CD14-positive monocyte (primary cell): ENCODE results near the gene EXOSC10. TPM values are rescaled to one million over a fixed set of nuclear protein-coding genes. Genes with fewer than 3 reads are reported as not detected.

ENCODE experiments used
- DNase-seq, 3 donors: peaks; one replicate each; pipeline ENCODE4 v3.0.0-alpha.2; 2011 to 2022
- H2AFZ ChIP-seq: 2 replicates; pipeline ENCODE4 v1.6.0; 2012; ENCODE audit warnings: mild to moderate bottlenecking, low read depth, low read length, inconsistent platforms; ENCODE audit not compliant: insufficient read depth, poor library complexity, severe bottlenecking
- H3K27ac ChIP-seq, 2 donors: 1 replicate in 1 of 2; 2 replicates in 1 of 2; pipeline ENCODE4 v1.5.1; 2012 to 2013; ENCODE audit warnings: low read length in 2 of 2, control low read depth in 1 of 2, inconsistent platforms in 1 of 2, low read depth in 1 of 2, mild to moderate bottlenecking in 1 of 2
- H3K27me3 ChIP-seq, 2 donors: one replicate each; pipeline versions ENCODE4 v1.6.0 to v1.6.1; 2011 to 2013; ENCODE audit warnings: low read length in 2 of 2; ENCODE audit not compliant: control insufficient read depth in 2 of 2, insufficient read depth in 2 of 2
- H3K36me3 ChIP-seq, 2 donors: replicated peaks in 1 of 2; 1 replicate in 1 of 2; 2 replicates in 1 of 2; pipeline versions ENCODE4 v1.5.1 to v1.6.1; 2012 to 2013; ENCODE audit warnings: low read length in 2 of 2, control low read depth in 1 of 2, inconsistent platforms in 1 of 2, mild to moderate bottlenecking in 1 of 2; ENCODE audit not compliant: insufficient read depth in 2 of 2, control insufficient read depth in 1 of 2
- H3K4me1 ChIP-seq, 2 donors: 1 replicate in 1 of 2; 2 replicates in 1 of 2; pipeline versions ENCODE4 v1.5.1 to v1.6.1; 2012 to 2013; ENCODE audit warnings: low read length in 2 of 2, control low read depth in 1 of 2, inconsistent platforms in 1 of 2, mild to moderate bottlenecking in 1 of 2, moderate library complexity in 1 of 2; ENCODE audit not compliant: insufficient read depth in 2 of 2, control insufficient read depth in 1 of 2
- H3K4me2 ChIP-seq: replicated peaks from 2 replicates; pipeline ENCODE3; 2012; ENCODE audit warnings: low read length, moderate library complexity, mild to moderate bottlenecking; ENCODE audit not compliant: poor library complexity, severe bottlenecking; ENCODE audit errors: extremely low read depth
- H3K4me3 ChIP-seq, 3 experiments: fragments of 200-600 bp in 1 of 3; sonication (generic) in 1 of 3; replicated peaks in 1 of 3; 1 replicate in 2 of 3; 2 replicates in 1 of 3; pipeline ENCODE4 v1.5.1; 2011 to 2013; ENCODE audit warnings: low read length in 3 of 3, mild to moderate bottlenecking in 3 of 3, control low read depth in 2 of 3, low read depth in 2 of 3, inconsistent platforms in 1 of 3, moderate library complexity in 1 of 3
- H3K79me2 ChIP-seq: 2 replicates; pipeline ENCODE4 v1.6.0; 2012; ENCODE audit warnings: mild to moderate bottlenecking, control low read depth, inconsistent platforms, low read length, moderate library complexity; ENCODE audit not compliant: insufficient read depth
- H3K9ac ChIP-seq: 2 replicates; pipeline ENCODE4 v1.6.0; 2017; ENCODE audit warnings: low read length, mild to moderate bottlenecking; ENCODE audit not compliant: insufficient read depth, poor library complexity, severe bottlenecking
- H3K9me3 ChIP-seq, 2 donors: replicated peaks in 1 of 2; 1 replicate in 1 of 2; 2 replicates in 1 of 2; pipeline versions ENCODE4 v1.5.1 to v1.6.1; 2012 to 2013; ENCODE audit warnings: low read length in 2 of 2, control low read depth in 1 of 2; ENCODE audit not compliant: control insufficient read depth in 1 of 2, insufficient read depth in 1 of 2
- H4K20me1 ChIP-seq: 2 replicates; pipeline ENCODE4 v1.6.0; 2012; ENCODE audit warnings: mild to moderate bottlenecking, low read length, control low read depth, moderate library complexity; ENCODE audit not compliant: insufficient read depth
- H3K27ac Mint-ChIP-seq, 7 donors: one replicate each; pipeline ENCODE4 v1.8.0; 2020; ENCODE audit warnings: mild to moderate bottlenecking in 7 of 7, mixed read lengths in 7 of 7, moderate library complexity in 6 of 7, inconsistent platforms in 2 of 7
- H3K27me3 Mint-ChIP-seq, 3 donors: one replicate each; pipeline ENCODE4 v1.8.0; 2021 to 2022; ENCODE audit warnings: low read depth in 3 of 3, mild to moderate bottlenecking in 3 of 3, mixed read lengths in 3 of 3, moderate library complexity in 3 of 3, inconsistent platforms in 1 of 3
- H3K36me3 Mint-ChIP-seq, 2 donors: one replicate each; pipeline ENCODE4 v1.8.0; 2020; ENCODE audit warnings: mixed read lengths in 2 of 2, inconsistent platforms in 1 of 2, mild to moderate bottlenecking in 1 of 2
- H3K4me1 Mint-ChIP-seq: one replicate; pipeline ENCODE4 v1.8.0; 2020; ENCODE audit warnings: mild to moderate bottlenecking, mixed read lengths
- H3K4me3 Mint-ChIP-seq, 2 donors: one replicate each; pipeline ENCODE4 v1.8.0; 2020; ENCODE audit warnings: mild to moderate bottlenecking in 2 of 2, mixed read lengths in 2 of 2, moderate library complexity in 1 of 2
- H3K9me3 Mint-ChIP-seq, 7 donors: one replicate each; pipeline ENCODE4 v1.8.0; 2020 to 2022; ENCODE audit warnings: mixed read lengths in 7 of 7, mild to moderate bottlenecking in 6 of 7, moderate library complexity in 6 of 7, inconsistent platforms in 2 of 7
- CTCF ChIP-seq: fragments of 200-600 bp; IDR thresholded peaks from one replicate; pipeline ENCODE4 v1.8.0; 2022; ENCODE audit warnings: antibody characterized with exemption, mild to moderate bottlenecking
- WGBS: methylation state at CpG from one replicate; pipeline ENCODE4 v1.1.5; 2013; ENCODE audit warnings: missing lambda C conversion rate; ENCODE audit not compliant: insufficient coverage; 5-methylcytosine and 5-hydroxymethylcytosine counted together
- intact Hi-C, 2 donors: fragments of 100-400 bp; cut with micrococcal nuclease; formaldehyde crosslinking; loops; one replicate each; pipeline versions ENCODE4 v1.15.0 to v1.15.1; 2023
- polyA plus RNA-seq, 3 donors: library from polyadenylated mRNA; depleted of rRNA in 1 of 3; unstranded in 2 of 3; stranded (reverse) in 1 of 3; fragments of 300-500 nt in 2 of 3; fragments of >200 nt in 1 of 3; fragmentation: Illumina TruSeq in 2 of 3; gene quantifications; 1 replicate in 2 of 3; 2 replicates in 1 of 3; pipeline ENCODE4 v1.2.3, GENCODE V29; 2012 to 2021

The EXOSC10 gene
- polyA plus RNA-seq, 3 donors = 24.0 to 66.3 (median 27.4) TPM

GRCh38 chr1:11145741-11146140 lies 46.1 kb upstream of the EXOSC10 start:
- Histone ChIP-seq H3K36me3 (peaks cover 76 to 91% of the 10 kb centered on the region in 2 donors), H3K9ac (no peak overlapping the region), H3K9me3 (no peaks in the 10 kb centered on the region), H3K27me3 (no peaks in the 10 kb centered on the region), H3K79me2 (no peaks in the 10 kb centered on the region), H4K20me1 (no peaks in the 10 kb centered on the region), H3K4me2 (no peak overlapping the region), H3K27ac (no peak overlapping the region), H3K4me1 (no peaks in the 10 kb centered on the region), H2AFZ (no peak overlapping the region), H3K4me3 (no peak overlapping the region)
- Mint-ChIP-seq H3K4me1 (no peaks in the 10 kb centered on the region), H3K4me3 (no peak overlapping the region), H3K9me3 (no peaks in the 10 kb centered on the region), H3K27me3 (no peaks in the 10 kb centered on the region), H3K36me3 (peaks cover 74 to 83% of the 10 kb centered on the region in 2 donors), H3K27ac (no peak overlapping the region)
- intact Hi-C loops = no loop called here
- no peak for DNase-seq
- WGBS = no CpG with 5 or more reads among the region's 6 CpGs
- TF ChIP-seq CTCF = no peak

DNA sequence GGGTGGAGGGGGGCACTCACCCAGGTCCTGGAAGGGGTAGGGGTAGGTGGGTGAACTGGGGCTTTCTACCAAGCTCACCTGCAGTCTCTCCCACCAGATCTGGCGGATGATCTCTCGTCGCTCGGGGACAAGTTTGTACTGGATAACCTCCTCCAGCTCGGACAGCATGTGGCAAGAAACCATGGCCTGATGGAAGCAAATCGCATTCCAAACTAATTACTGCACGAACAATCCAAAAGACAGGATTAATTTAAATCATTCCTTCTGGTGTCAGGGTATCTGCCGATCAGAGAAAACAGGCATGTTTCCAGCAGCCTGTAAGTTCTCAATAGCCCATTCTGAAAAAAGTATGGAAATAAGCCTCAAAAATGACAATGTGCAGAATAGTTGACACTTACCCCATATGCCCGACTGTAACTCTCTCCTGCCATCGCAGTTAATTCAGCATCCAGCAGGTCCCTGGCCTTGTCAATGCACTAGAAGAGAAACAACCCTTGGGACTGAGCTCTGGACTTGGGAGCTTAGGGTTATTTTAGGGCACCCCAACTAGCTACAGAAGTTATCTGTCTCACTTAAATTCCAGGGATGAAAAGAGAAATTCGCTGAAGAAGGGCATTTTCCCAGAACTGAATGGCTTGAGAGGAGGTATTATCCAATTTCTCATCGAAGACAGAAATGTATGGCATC lies 45.0 kb upstream of the EXOSC10 start:
- Mint-ChIP-seq H3K27ac (peak overlapping the region in 1 of 7 donors; percentile 17), H3K27me3 (no peaks in the 10 kb centered on the region), H3K4me1 (no peaks in the 10 kb centered on the region), H3K4me3 (no peak overlapping the region), H3K9me3 (no peaks in the 10 kb centered on the region), H3K36me3 (peaks cover 71 to 86% of the 10 kb centered on the region in 2 donors)
- Histone ChIP-seq H3K36me3 (peaks cover 77 to 91% of the 10 kb centered on the region in 2 donors), H3K4me2 (no peak overlapping the region), H3K27ac (no peak overlapping the region), H3K4me1 (no peaks in the 10 kb centered on the region), H3K9me3 (no peaks in the 10 kb centered on the region), H4K20me1 (no peaks in the 10 kb centered on the region), H3K9ac (no peak overlapping the region), H3K4me3 (no peak overlapping the region), H3K79me2 (no peaks in the 10 kb centered on the region), H2AFZ (no peak overlapping the region), H3K27me3 (no peaks in the 10 kb centered on the region)
- WGBS = 96% methylated on average over 3 of the region's 12 CpGs
- DNase-seq = no peak
- intact Hi-C loops = no loop called here
- TF ChIP-seq CTCF = no peak
